ENCODE data around the gene ZDHHC18. TPM values are rescaled to one million over a fixed set of nuclear protein-coding genes. Genes with fewer than 3 reads are reported as not detected.
"Not testable (repeated sequence)": the region's sequence is repeated elsewhere in the genome, so short reads cannot be mapped to it uniquely, and the experiment has no call there.

Gene ZDHHC18
- total RNA-seq, 1 donor: 26.1 TPM

DNA sequence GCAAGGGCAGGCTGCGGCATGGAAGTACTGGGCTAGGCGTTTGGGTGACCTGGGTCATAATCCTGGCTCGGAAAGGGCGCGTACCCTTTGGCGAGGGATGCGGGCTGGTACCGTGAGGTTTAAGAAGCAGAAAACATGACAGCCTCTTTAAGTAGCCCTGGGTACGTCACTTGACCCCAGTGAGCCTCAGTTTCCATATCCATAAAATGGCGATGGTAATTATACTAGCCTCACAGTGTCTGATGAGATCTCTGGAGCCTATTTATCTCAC lies 38.0 kb upstream of the ZDHHC18 start:
- peak overlapping the region; percentile 90 for H3K4me3 ChIP-seq (ENCODE audit: low read length)

DNA sequence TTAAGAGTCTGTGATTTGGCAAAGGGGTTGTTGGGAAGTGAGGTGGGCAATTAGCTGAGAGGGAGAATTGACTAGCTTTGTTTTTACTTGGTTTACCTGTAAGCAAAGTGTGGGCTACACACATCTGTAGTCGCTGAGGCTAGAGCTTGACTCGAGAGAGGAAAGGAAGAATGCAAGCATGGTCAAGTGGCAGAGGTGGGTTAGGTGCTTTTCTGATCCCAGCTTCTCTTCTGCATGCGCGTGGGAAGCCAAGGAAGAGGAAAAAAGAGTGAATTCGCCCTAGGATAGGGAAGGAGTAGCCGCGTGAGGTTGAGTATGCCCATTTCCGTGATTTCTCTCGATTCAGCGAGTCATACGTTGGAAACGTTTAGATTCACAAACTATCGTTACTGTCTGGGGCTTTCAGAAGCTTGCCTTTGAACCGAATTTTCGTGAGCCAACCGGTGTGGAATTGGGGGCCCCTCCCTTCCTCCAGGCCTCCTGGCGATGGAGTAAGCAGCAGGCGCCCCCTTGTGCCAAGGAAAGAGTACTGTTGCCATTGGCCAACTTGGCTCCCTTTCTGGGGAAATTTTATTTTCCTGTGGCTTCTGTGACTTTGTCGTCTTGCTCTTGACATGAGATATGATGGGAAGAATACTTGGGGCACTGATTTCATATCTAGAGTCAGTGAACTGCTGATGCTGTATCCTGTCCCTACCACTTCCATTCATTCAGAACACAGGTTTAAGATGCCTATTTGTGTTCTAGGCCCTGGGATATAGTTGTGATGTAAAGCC lies 37.5 kb upstream of the ZDHHC18 start:
- no peaks in the 10 kb centered on the region for H3K9me3 ChIP-seq (ENCODE audit: low read depth, low read length)
- no peaks in the 10 kb centered on the region for H3K27me3 ChIP-seq (ENCODE audit: insufficient read depth, low read length)
- H3K4me1 ChIP-seq (ENCODE audit: insufficient read depth, low read length): peaks cover 64% of the 10 kb centered on the region
- H3K4me3 ChIP-seq (ENCODE audit: low read length): peak overlapping the region; percentile 90

More for the DNA sequence above, 38.0 kb upstream of the ZDHHC18 start:
- H3K9me3 ChIP-seq (ENCODE audit: low read depth, low read length): no peaks in the 10 kb centered on the region
- peaks cover 70% of the 10 kb centered on the region for H3K4me1 ChIP-seq (ENCODE audit: insufficient read depth, low read length)
- H3K27me3 ChIP-seq (ENCODE audit: insufficient read depth, low read length): no peaks in the 10 kb centered on the region

DNA sequence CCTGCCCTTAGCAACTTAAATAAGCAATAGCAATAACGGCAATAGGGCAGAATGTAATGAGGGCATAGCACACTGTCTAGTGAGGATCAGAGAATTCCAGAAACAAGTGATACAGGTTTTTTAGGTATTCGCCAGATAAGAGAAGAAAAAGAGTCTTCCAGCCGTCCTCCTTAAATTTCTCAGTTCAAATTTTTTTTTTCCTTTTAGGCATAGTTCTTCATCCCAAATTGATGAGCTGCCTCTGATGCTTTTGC lies 36.9 kb upstream of the ZDHHC18 start:
- no peaks in the 10 kb centered on the region for H3K27me3 ChIP-seq (ENCODE audit: insufficient read depth, low read length)
- no peaks in the 10 kb centered on the region for H3K9me3 ChIP-seq (ENCODE audit: low read depth, low read length)
- no peak overlapping the region for H3K4me3 ChIP-seq (ENCODE audit: low read length)
- H3K4me1 ChIP-seq (ENCODE audit: insufficient read depth, low read length): peaks cover 59% of the 10 kb centered on the region

DNA sequence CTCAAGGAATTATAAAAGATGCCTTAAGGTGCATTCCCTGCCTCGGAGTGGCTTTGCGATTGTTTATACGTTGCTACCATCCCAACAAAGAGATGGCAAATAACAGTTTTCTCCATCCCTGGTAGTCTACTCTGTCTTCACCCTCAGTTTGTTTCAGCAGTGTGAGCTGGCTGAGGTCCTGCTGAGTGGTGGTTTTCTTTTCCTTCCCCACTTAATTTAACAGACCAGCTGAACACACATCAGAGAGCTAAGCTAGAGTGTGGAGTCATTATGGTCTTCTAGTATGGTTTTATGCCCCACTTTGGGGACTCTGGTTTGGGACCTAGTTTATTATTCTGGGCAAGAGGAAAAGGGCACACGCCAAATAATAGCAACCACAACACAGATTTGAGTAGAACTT lies 36.6 kb upstream of the ZDHHC18 start:
- Histone ChIP-seq H3K4me3 (ENCODE audit: low read length) (no peak overlapping the region), H3K9me3 (ENCODE audit: low read depth, low read length) (no peaks in the 10 kb centered on the region), H3K4me1 (ENCODE audit: insufficient read depth, low read length) (peaks cover 55% of the 10 kb centered on the region), H3K27me3 (ENCODE audit: insufficient read depth, low read length) (no peaks in the 10 kb centered on the region)

DNA sequence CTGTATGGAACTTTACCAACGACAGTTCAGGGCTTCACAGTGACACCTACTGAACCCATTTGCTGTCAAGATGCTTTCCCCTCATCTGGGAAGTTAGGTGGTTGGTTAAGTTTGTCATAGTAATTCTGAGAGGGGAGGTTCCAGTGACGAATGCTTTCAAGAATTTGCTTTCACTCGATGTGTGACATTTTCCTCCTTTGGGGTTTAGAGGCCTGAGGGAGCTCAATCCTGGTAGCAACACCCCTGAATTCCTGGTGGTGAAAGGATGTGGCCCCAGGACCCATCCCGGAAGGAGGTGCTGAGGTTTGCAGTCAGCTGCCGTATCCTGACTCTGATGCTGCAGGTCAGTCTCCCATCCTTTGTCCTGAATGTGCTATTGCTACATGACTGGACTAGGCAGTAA lies 35.9 kb upstream of the ZDHHC18 start:
- Histone ChIP-seq H3K9me3 (ENCODE audit: low read depth, low read length) (no peaks in the 10 kb centered on the region), H3K4me3 (ENCODE audit: low read length) (no peak overlapping the region), H3K4me1 (ENCODE audit: insufficient read depth, low read length) (peaks cover 49% of the 10 kb centered on the region), H3K27me3 (ENCODE audit: insufficient read depth, low read length) (no peaks in the 10 kb centered on the region)

DNA sequence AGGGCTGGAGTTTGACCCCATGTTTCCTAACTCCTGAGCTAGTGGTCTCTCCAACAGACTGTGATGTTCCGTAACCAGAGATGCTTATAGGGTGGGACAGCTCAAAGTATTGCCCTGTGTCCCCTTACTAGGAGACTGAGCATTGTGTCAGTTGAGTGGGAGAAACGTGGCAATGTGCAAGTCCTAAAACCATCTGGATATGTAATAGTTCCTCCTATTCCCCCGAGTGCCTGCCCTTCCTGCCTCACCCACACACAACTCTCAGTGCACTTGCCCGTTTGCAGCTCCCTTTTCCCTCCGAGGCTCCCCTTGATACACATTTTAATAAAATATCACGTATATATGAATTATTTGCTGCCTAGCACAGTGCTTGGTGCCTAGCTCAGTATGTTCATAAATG lies 35.3 kb upstream of the ZDHHC18 start:
- Histone ChIP-seq H3K9me3 (ENCODE audit: low read depth, low read length) (no peaks in the 10 kb centered on the region), H3K4me3 (ENCODE audit: low read length) (no peak overlapping the region), H3K4me1 (ENCODE audit: insufficient read depth, low read length) (peaks cover 43% of the 10 kb centered on the region), H3K27me3 (ENCODE audit: insufficient read depth, low read length) (no peaks in the 10 kb centered on the region)

DNA sequence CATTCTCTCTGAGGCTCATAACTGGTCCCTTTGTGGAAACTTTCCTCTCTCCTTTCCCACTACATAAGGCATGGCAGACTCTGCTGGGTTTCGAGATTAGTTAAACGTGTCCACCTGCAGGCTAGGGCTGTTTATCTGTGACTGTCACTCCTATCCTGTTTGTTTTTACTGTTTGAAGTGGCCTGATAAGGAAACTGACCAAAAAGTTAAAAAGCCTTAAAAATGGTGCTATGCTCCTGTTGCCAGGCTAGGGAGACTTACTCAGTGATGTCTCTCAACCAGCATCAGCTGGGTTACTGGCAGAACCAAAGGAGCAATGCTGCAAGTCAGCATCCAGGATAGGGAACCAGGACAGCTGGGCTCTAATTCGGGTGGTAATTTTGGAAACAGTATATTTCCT lies 34.9 kb upstream of the ZDHHC18 start:
- peaks cover 38% of the 10 kb centered on the region for H3K4me1 ChIP-seq (ENCODE audit: insufficient read depth, low read length)
- no peak overlapping the region for H3K4me3 ChIP-seq (ENCODE audit: low read length)
- H3K27me3 ChIP-seq (ENCODE audit: insufficient read depth, low read length): no peaks in the 10 kb centered on the region
- H3K9me3 ChIP-seq (ENCODE audit: low read depth, low read length): no peaks in the 10 kb centered on the region

DNA sequence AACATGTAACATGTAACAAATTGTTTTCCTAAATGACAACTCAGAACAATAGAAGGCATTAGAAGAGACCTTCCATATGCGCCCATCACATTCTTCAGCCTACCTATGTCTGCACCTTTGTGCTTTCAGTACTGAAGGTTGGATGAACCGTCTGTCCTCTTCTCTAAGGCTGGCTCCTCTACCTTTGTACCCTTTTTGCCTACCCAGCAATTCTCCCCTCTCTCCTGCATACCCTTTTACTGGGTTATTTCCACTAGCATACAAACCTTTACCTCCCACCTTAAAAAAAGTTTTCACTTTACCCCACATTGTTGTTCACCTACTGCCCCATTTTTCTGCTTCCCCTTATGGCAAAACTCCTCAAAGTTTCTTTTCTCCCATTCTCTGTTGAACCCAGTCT lies 33.6 kb upstream of the ZDHHC18 start:
- no peak overlapping the region for H3K4me3 ChIP-seq (ENCODE audit: low read length)
- no peaks in the 10 kb centered on the region for H3K9me3 ChIP-seq (ENCODE audit: low read depth, low read length)
- peaks cover 31% of the 10 kb centered on the region for H3K4me1 ChIP-seq (ENCODE audit: insufficient read depth, low read length)
- no peaks in the 10 kb centered on the region for H3K27me3 ChIP-seq (ENCODE audit: insufficient read depth, low read length)

DNA sequence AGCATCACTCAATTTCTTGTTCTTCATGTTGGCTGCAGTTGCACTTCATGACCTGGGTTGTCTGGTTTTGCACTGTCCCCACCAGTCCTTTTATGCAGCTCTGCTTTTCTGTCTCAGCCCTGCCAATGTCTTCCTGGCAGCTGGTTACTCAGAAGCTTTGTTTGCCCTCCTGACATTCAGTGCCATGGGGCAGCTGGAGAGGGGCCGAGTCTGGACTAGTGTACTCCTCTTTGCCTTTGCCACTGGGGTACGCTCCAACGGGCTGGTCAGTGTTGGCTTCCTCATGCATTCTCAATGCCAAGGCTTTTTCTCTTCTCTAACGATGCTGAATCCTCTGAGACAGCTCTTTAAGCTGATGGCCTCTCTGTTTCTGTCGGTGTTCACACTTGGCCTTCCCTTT lies 32.1 kb upstream of the ZDHHC18 start:
- Histone ChIP-seq H3K9me3 (ENCODE audit: low read depth, low read length) (no peaks in the 10 kb centered on the region), H3K27me3 (ENCODE audit: insufficient read depth, low read length) (no peaks in the 10 kb centered on the region), H3K4me1 (ENCODE audit: insufficient read depth, low read length) (peaks cover 18% of the 10 kb centered on the region), H3K4me3 (ENCODE audit: low read length) (no peak overlapping the region)

DNA sequence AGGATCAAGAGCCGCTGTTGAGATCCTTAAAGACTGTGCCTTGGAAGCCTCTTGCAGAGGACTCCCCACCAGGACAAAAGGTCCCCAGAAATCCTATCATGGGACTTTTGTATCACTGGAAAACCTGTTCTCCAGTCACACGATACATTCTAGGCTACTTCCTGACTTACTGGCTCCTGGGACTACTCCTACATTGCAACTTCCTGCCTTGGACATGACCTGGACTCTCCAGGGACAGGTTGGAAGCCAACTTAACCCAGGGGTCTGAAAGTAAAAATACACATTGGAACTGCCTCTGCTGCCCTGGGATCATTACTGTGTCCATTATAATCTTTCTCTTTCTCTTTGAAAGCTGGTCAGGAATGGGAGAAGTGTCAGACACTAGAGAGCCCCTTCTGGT lies 28.9 kb upstream of the ZDHHC18 start:
- peaks cover 24% of the 10 kb centered on the region for H3K4me1 ChIP-seq (ENCODE audit: insufficient read depth, low read length)
- no peak overlapping the region for H3K4me3 ChIP-seq (ENCODE audit: low read length)
- H3K27me3 ChIP-seq (ENCODE audit: insufficient read depth, low read length): no peaks in the 10 kb centered on the region
- H3K9me3 ChIP-seq (ENCODE audit: low read depth, low read length): no peaks in the 10 kb centered on the region

DNA sequence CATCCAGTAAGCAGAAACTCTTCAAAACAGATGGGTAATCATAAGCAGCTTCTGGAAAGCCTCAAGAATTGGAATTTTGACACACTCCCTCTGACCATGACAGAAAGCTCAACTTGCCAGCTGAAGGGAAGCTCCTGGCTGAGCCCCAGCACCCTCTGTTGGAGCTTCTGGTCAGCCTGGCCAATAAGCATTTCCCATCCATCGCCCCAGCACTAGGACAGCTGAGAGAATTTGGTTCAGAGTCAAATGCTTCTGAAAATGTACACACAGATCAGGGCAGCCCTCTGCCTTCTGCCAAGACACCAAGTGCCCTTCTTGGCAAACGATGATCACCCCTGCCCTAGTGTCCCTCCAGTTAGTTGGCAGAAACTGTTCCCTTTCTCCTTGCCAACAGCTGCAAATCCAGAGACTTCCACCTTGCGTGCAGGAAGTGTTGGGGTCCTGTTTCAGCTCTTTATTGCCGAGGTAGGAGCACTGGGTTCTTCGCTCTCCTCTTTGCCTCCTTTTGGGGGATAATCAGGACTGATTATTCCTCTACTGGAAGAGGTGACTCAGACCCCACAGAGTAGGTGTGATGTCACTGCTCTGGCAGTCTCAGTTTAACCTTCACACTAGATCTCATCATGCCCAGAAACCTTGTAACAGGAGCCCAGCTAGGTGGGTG lies 26.9 kb upstream of the ZDHHC18 start:
- peaks cover 24% of the 10 kb centered on the region for H3K4me1 ChIP-seq (ENCODE audit: insufficient read depth, low read length)
- no peaks in the 10 kb centered on the region for H3K9me3 ChIP-seq (ENCODE audit: low read depth, low read length)
- H3K27me3 ChIP-seq (ENCODE audit: insufficient read depth, low read length): no peaks in the 10 kb centered on the region
- no peak overlapping the region for H3K4me3 ChIP-seq (ENCODE audit: low read length)

DNA sequence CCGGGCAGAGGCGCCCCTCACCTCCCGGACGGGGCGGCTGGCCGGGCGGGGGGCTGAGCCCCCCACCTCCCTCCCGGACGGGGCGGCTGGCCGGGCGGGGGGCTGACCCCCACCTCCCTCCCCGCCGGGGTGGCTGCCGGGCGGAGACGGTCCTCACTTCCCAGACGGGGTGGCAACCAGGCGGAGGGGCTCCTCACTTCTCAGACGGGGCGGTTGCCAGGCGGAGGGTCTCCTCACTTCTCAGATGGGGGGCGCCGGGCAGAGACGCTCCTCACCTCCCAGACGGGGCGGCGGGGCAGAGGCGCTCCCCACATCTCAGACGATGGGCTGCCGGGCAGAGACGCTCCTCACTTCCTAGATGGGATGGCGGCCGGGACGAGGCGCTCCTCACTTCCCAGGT lies 22.6 kb upstream of the ZDHHC18 start:
- H3K4me3 ChIP-seq (ENCODE audit: low read length); H3K9me3 ChIP-seq (ENCODE audit: low read depth, low read length); H3K27me3 ChIP-seq (ENCODE audit: insufficient read depth, low read length): not testable (repeated sequence)
- peaks cover 29% of the 10 kb centered on the region for H3K4me1 ChIP-seq (ENCODE audit: insufficient read depth, low read length)

DNA sequence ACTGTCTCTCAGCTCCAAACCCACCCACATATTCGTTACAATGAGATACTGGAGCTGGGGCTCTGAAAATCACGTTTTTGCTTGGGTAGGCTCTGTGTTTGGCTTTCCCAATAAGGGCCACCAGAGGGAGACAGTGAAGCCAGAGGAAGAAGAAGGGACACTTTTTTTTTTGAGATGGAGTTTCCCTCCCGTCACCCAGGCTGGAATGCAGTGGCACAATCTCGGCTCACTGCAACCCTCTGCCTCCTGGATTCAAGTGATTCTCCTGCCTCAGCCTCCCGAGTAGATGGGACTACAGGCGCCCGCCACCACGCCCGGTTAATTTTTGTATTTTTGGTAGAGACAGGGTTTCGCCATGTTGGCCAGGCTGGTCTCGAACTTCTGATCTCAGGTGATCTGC lies 16.4 kb upstream of the ZDHHC18 start:
- H3K27me3 ChIP-seq (ENCODE audit: insufficient read depth, low read length); H3K4me3 ChIP-seq (ENCODE audit: low read length); H3K9me3 ChIP-seq (ENCODE audit: low read depth, low read length): not testable (repeated sequence)
- peaks cover 48% of the 10 kb centered on the region for H3K4me1 ChIP-seq (ENCODE audit: insufficient read depth, low read length)

DNA sequence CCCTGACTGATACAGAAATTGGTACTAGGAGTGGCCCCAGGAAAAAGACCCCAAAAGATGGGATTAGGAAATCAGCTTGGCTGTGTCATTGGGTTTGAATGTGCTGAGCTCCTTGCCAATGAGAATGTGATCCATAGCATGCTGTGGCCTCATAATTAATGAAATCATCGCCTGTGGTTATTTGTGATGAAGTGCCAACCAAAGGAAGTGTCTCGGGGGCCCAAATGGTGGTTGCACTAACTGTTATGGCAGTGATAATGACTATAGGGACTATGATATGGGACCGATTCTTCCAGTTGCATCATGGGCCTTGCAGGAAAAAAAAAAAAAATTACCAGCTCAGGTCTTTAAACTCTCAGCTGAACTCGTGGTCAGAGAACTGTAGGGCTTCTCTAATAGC lies 15.4 kb upstream of the ZDHHC18 start:
- no peaks in the 10 kb centered on the region for H3K27me3 ChIP-seq (ENCODE audit: insufficient read depth, low read length)
- peaks cover 45% of the 10 kb centered on the region for H3K4me1 ChIP-seq (ENCODE audit: insufficient read depth, low read length)
- no peak overlapping the region for H3K4me3 ChIP-seq (ENCODE audit: low read length)
- no peaks in the 10 kb centered on the region for H3K9me3 ChIP-seq (ENCODE audit: low read depth, low read length)

DNA sequence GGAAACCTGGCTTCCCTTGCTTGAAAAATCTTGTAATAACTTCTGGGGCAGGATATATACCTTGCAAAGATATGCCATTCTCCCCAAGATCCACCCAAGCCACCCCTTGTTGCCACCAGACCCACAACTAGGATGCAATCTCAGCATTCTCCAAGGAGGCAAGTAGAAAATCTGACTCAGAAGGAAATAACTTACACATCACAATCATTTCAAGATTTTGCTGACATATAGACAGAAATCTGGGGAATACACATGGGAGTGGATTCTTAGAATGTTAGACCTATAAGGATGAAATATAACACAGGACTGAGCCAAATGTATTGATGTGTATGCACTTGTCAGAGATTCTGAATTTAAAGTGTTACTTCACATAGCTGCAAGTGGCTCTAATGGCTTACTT lies 14.8 kb upstream of the ZDHHC18 start:
- Histone ChIP-seq H3K4me1 (ENCODE audit: insufficient read depth, low read length) (peaks cover 51% of the 10 kb centered on the region), H3K4me3 (ENCODE audit: low read length) (no peak overlapping the region), H3K27me3 (ENCODE audit: insufficient read depth, low read length) (no peaks in the 10 kb centered on the region), H3K9me3 (ENCODE audit: low read depth, low read length) (no peaks in the 10 kb centered on the region)

DNA sequence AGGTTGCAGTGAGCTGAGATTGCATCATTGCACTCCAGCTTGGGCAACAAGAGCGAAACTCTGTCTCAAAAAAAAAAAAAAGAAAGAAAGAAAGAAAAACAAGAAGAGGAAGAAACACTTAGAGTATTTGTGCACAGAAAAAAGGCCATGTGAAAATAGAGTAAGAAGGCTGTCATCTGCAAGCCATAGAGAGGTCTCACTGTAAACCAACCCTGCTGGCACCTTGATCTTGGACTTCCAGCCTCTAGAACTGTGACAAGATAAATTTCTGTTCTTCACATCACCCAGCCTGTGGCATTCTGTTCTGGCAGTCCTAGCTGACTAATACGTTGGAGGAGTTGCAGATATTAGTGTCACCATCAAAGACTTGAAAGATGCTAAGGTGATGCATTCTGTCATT lies 12.1 kb upstream of the ZDHHC18 start:
- no peaks in the 10 kb centered on the region for H3K9me3 ChIP-seq (ENCODE audit: low read depth, low read length)
- no peak overlapping the region for H3K4me3 ChIP-seq (ENCODE audit: low read length)
- H3K4me1 ChIP-seq (ENCODE audit: insufficient read depth, low read length): peaks cover 51% of the 10 kb centered on the region
- no peaks in the 10 kb centered on the region for H3K27me3 ChIP-seq (ENCODE audit: insufficient read depth, low read length)

Measured in mononuclear cell (primary cell).